Measurements from ENCODE around the gene ARID1B.

Gene ARID1B

GRCh38 chr6:157116426-157116825 is 339.2 kb downstream of the ARID1B start:
- no peak overlapping the region for H2AFZ ChIP-seq (ENCODE audit: low read length)
- no peaks in the 10 kb centered on the region for H3F3A ChIP-seq (ENCODE audit: insufficient read depth, low read length)
- H3K4me2 ChIP-seq (ENCODE audit: low read depth, low read length), result no peak overlapping the region
- no peaks in the 10 kb centered on the region for H3K36me3 ChIP-seq (replicated peaks; ENCODE audit: insufficient read depth, low read length)
- H3K9me3 ChIP-seq (replicated peaks; ENCODE audit: insufficient read depth, low read length), result no peaks in the 10 kb centered on the region
- H3K9ac ChIP-seq (ENCODE audit: low read length), result no peak overlapping the region
- H3K27ac ChIP-seq (ENCODE audit: low read length), result no peak overlapping the region
- no peaks in the 10 kb centered on the region for H3K4me1 ChIP-seq (ENCODE audit: low read length)
- no peaks in the 10 kb centered on the region for H4K20me1 ChIP-seq (ENCODE audit: insufficient read depth, low read length)
- no peaks in the 10 kb centered on the region for H3K9me2 ChIP-seq (replicated peaks; ENCODE audit: insufficient read depth, low read length)
- TF ChIP-seq EZH2 (optimal IDR thresholded peaks at IDR 0.05; ENCODE audit: low read depth, low read length), result no peak
- TF ChIP-seq CTCF (IDR thresholded peaks at IDR 0.05; ENCODE audit: low read length), result no peak
- no peak for TF ChIP-seq EZH2phosphoT487 (IDR thresholded peaks at IDR 0.05; ENCODE audit: low read length)
- H3K4me3 ChIP-seq (ENCODE audit: low read length), result no peak overlapping the region
- no peak for DNase-seq
- H3K79me2 ChIP-seq (ENCODE audit: low read length), result no peaks in the 10 kb centered on the region
- no peaks in the 10 kb centered on the region for H3K27me3 ChIP-seq (replicated peaks; ENCODE audit: insufficient read depth, low read length)

DNA sequence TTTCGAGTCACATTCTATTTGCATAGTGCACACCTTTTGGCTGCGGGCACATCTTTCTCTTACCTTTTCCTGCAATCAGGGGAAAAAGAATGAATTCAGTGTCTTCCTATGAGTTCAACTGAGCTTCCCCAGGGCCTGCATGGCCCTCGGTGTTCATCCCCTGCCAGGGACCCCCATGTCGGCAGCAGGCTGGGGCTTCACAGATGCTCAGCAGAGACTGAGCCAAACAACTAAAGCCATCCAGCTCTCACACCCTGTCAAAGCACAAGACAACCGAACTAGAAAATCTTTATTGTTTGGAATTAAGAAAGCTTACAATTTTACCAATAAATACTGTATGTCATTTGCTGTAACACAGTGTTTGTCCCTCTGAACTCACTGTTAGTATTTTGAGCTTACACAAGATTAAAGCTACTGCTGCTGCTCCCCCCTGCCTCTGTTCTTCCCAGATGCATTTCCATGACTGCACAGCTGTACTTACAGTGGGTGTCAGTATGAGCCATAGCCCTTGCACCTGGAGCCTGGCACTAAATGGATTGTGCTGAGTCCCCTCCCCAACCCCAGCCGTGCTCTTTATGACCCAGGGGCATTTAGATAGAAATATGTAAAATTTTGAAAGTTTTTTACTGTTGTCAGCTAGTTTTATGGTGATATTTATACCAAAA is 340.4 kb downstream of the ARID1B start:
- Histone ChIP-seq H3K27ac (ENCODE audit: low read length) (no peak overlapping the region), H3F3A (ENCODE audit: insufficient read depth, low read length) (no peaks in the 10 kb centered on the region), H3K4me2 (ENCODE audit: low read depth, low read length) (no peak overlapping the region), H3K36me3 (replicated peaks; ENCODE audit: insufficient read depth, low read length) (no peaks in the 10 kb centered on the region), H3K9ac (ENCODE audit: low read length) (no peak overlapping the region), H3K9me2 (replicated peaks; ENCODE audit: insufficient read depth, low read length) (no peaks in the 10 kb centered on the region), H4K20me1 (ENCODE audit: insufficient read depth, low read length) (no peaks in the 10 kb centered on the region), H3K27me3 (replicated peaks; ENCODE audit: insufficient read depth, low read length) (no peaks in the 10 kb centered on the region), H3K79me2 (ENCODE audit: low read length) (no peaks in the 10 kb centered on the region), H3K4me1 (ENCODE audit: low read length) (no peaks in the 10 kb centered on the region), H3K9me3 (replicated peaks; ENCODE audit: insufficient read depth, low read length) (no peaks in the 10 kb centered on the region), H3K4me3 (ENCODE audit: low read length) (no peak overlapping the region), H2AFZ (ENCODE audit: low read length) (no peak overlapping the region)
- no peak for DNase-seq
- no peak for TF ChIP-seq EZH2 (optimal IDR thresholded peaks at IDR 0.05; ENCODE audit: low read depth, low read length)
- no peak for TF ChIP-seq CTCF (IDR thresholded peaks at IDR 0.05; ENCODE audit: low read length)
- TF ChIP-seq EZH2phosphoT487 (IDR thresholded peaks at IDR 0.05; ENCODE audit: low read length), result no peak

DNA sequence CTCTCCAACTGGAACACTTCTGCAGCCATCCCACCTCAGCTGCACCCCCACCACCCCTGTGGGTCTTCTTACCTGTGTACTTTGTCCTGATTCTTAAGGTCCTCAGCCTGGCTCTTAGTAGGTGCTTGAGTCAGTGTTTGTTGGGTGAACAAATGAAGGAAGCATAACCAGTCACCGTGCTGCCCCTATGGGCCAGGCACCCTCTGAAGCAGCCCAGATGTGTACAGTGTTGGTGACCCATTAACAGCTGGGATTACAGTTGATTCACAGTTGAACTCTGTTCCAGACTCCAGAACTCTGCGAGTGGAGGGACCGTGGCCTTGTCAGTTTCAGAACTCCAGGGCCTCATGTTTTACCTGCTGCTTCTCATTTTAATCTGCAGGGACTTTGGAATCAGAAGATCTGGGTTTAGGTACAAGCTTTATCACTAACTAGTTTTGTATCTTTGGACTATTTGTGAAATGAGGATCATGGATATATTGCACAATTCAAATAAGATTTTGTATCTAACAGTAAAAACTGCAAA is 342.4 kb downstream of the ARID1B start:
- H3K9me3 ChIP-seq (replicated peaks; ENCODE audit: insufficient read depth, low read length), result no peaks in the 10 kb centered on the region
- H3K36me3 ChIP-seq (replicated peaks; ENCODE audit: insufficient read depth, low read length), result no peaks in the 10 kb centered on the region
- no peaks in the 10 kb centered on the region for H3F3A ChIP-seq (ENCODE audit: insufficient read depth, low read length)
- no peak for DNase-seq
- TF ChIP-seq EZH2 (optimal IDR thresholded peaks at IDR 0.05; ENCODE audit: low read depth, low read length), result no peak
- TF ChIP-seq CTCF (IDR thresholded peaks at IDR 0.05; ENCODE audit: low read length), result no peak
- no peak for TF ChIP-seq EZH2phosphoT487 (IDR thresholded peaks at IDR 0.05; ENCODE audit: low read length)
- H3K27ac ChIP-seq (ENCODE audit: low read length), result no peak overlapping the region
- H2AFZ ChIP-seq (ENCODE audit: low read length), result no peak overlapping the region
- H3K9me2 ChIP-seq (replicated peaks; ENCODE audit: insufficient read depth, low read length), result no peaks in the 10 kb centered on the region
- no peaks in the 10 kb centered on the region for H3K4me1 ChIP-seq (ENCODE audit: low read length)
- H3K79me2 ChIP-seq (ENCODE audit: low read length), result no peaks in the 10 kb centered on the region
- no peak overlapping the region for H3K9ac ChIP-seq (ENCODE audit: low read length)
- no peaks in the 10 kb centered on the region for H4K20me1 ChIP-seq (ENCODE audit: insufficient read depth, low read length)
- H3K4me2 ChIP-seq (ENCODE audit: low read depth, low read length), result no peak overlapping the region
- no peaks in the 10 kb centered on the region for H3K27me3 ChIP-seq (replicated peaks; ENCODE audit: insufficient read depth, low read length)
- no peak overlapping the region for H3K4me3 ChIP-seq (ENCODE audit: low read length)

All from MM.1S (cell line).